ENCODE data around the gene ANKRD33B. TPM values are rescaled to one million over a fixed set of nuclear protein-coding genes. Genes with fewer than 3 reads are reported as not detected.

ANKRD33B gene
- total RNA-seq, 1 donor from 2014 or later, result 2.2 TPM

DNA sequence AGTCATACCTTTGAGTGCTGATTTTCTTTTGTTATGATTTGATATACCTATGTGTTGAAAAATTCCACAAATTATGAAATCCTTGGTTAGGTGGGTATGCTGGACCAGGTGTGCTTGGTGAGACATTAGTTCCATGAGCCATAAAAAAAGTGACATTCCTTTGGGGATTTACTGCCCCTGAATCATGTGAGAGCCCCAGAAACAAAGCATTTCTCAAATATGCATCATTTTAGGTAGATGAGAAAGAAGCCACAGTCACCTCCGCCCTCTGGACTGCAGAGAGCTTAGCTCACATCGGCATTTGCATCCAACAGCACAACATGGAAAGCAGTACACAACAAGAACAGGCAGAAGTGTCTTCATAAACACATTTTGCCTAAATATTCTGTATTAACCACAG, 141.9 kb downstream of the ANKRD33B start:
- H3K4me1 ChIP-seq, result no peaks in the 10 kb centered on the region
- TF ChIP-seq EZH2 (IDR thresholded peaks at IDR 0.05), result no peak
- TF ChIP-seq, protein P1, sequence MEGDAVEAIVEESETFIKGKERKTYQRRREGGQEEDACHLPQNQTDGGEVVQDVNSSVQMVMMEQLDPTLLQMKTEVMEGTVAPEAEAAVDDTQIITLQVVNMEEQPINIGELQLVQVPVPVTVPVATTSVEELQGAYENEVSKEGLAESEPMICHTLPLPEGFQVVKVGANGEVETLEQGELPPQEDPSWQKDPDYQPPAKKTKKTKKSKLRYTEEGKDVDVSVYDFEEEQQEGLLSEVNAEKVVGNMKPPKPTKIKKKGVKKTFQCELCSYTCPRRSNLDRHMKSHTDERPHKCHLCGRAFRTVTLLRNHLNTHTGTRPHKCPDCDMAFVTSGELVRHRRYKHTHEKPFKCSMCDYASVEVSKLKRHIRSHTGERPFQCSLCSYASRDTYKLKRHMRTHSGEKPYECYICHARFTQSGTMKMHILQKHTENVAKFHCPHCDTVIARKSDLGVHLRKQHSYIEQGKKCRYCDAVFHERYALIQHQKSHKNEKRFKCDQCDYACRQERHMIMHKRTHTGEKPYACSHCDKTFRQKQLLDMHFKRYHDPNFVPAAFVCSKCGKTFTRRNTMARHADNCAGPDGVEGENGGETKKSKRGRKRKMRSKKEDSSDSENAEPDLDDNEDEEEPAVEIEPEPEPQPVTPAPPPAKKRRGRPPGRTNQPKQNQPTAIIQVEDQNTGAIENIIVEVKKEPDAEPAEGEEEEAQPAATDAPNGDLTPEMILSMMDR (IDR thresholded peaks at IDR 0.05), result no peak
- no peak for TF ChIP-seq EZH2phosphoT487 (IDR thresholded peaks at IDR 0.05)
- no peaks in the 10 kb centered on the region for H3K79me2 ChIP-seq (ENCODE audit: low read depth)
- H3K4me3 ChIP-seq, result no peak overlapping the region
- Mint-ChIP-seq H3K4me1 (peaks cover 14% of the 10 kb centered on the region), H3K4me3 (no peak overlapping the region), H3K36me3 (peaks cover 5% of the 10 kb centered on the region), H3K27me3 (ENCODE audit: insufficient read depth, low read depth) (peaks cover 3% of the 10 kb centered on the region), H3K27ac (no peak overlapping the region), H3K9me3 (no peaks in the 10 kb centered on the region)
- H2AFZ ChIP-seq (replicated peaks), result no peak overlapping the region
- no peak overlapping the region for H3K27ac ChIP-seq
- no peaks in the 10 kb centered on the region for H3K36me3 ChIP-seq
- peaks cover 46% of the 10 kb centered on the region for H4K20me1 ChIP-seq (ENCODE audit: low read depth)
- H3K4me2 ChIP-seq, result no peak overlapping the region
- no peak overlapping the region for H3K9ac ChIP-seq
- H3K27me3 ChIP-seq, result no peaks in the 10 kb centered on the region
- H3K9me3 ChIP-seq (ENCODE audit: low read depth), result no peaks in the 10 kb centered on the region
- H3F3A ChIP-seq (ENCODE audit: low read depth), result no peaks in the 10 kb centered on the region
- DNase-seq (ENCODE audit: low spot score), result no peak

DNA sequence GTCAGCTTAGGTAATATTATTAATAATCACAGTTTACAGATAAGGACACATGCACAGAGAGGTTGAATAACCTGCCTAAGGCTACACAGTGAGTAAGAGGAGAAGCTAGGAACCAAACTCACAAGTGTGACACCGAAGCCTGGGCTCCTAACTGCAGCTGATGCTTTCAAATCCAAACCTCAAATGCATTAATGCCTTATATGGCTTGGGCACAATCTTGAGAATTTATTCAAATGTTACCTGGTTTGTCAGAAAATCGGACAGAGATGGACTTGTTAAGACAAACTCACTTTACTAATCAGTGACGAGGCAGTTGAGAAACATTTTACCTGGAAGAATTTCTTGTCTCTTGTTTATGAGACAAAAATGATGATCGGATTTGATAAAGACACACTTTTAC, 142.5 kb downstream of the ANKRD33B start:
- Mint-ChIP-seq H3K4me1 (peaks cover 17% of the 10 kb centered on the region), H3K36me3 (peaks cover 7% of the 10 kb centered on the region), H3K27me3 (ENCODE audit: insufficient read depth, low read depth) (peaks cover 3% of the 10 kb centered on the region), H3K9me3 (no peaks in the 10 kb centered on the region), H3K27ac (no peak overlapping the region), H3K4me3 (no peak overlapping the region)
- TF ChIP-seq, protein P1 (IDR thresholded peaks at IDR 0.05), result no peak
- H3K4me1 ChIP-seq, result no peaks in the 10 kb centered on the region
- no peak overlapping the region for H3K4me3 ChIP-seq
- no peaks in the 10 kb centered on the region for H3K36me3 ChIP-seq
- no peak overlapping the region for H3K27ac ChIP-seq
- H3K4me2 ChIP-seq, result no peak overlapping the region
- no peaks in the 10 kb centered on the region for H3F3A ChIP-seq (ENCODE audit: low read depth)
- H3K9me3 ChIP-seq (ENCODE audit: low read depth), result no peaks in the 10 kb centered on the region
- no peaks in the 10 kb centered on the region for H3K27me3 ChIP-seq
- H3K9ac ChIP-seq, result no peak overlapping the region
- peaks cover 41% of the 10 kb centered on the region for H4K20me1 ChIP-seq (ENCODE audit: low read depth)
- no peak for DNase-seq (ENCODE audit: low spot score)
- no peak overlapping the region for H2AFZ ChIP-seq (replicated peaks)
- H3K79me2 ChIP-seq (ENCODE audit: low read depth), result no peaks in the 10 kb centered on the region

Small RNA genes lying within 50 kb of the gene (small RNA-seq; reads per million reads assigned to genes)
- gene AC012629.4, result not detected
- not detected for gene AC112200.1

Other genes with a start within 250 kb of the ANKRD33B start
- 90.2 and 151 TPM in 2 replicates for gene MARCHF6, start 210.4 kb upstream of the ANKRD33B start, total RNA-seq (ENCODE audit: low replicate concordance)
- gene ROPN1L, start 122.2 kb upstream of the ANKRD33B start, total RNA-seq (ENCODE audit: low replicate concordance), result 0.22 TPM in 1 of 2 replicates, not detected in the other
- gene DAP, start 197.2 kb downstream of the ANKRD33B start, total RNA-seq (ENCODE audit: low replicate concordance), result 12.2 and 21.8 TPM in 2 replicates

All from neural progenitor cell (in vitro differentiated cells).